HG02571 (cell line): Measurements from ENCODE around the gene FUOM.
A peak's percentile ranks its signal among the peaks of the same experiment; 100 is the strongest.

Experiments used
- ATAC-seq: cut with Tn5 transposase; IDR thresholded peaks from one replicate; pipeline ENCODE4 v1.9.1; 2021; ENCODE audit warnings: mild to moderate bottlenecking, moderate library complexity; ENCODE audit not compliant: unreplicated experiment

Gene FUOM, protein sequence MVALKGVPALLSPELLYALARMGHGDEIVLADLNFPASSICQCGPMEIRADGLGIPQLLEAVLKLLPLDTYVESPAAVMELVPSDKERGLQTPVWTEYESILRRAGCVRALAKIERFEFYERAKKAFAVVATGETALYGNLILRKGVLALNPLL

GRCh38 chr10:133357285-133358161 is at the start of gene FUOM:
TSS of gene FUOM (minus strand) at chr10:133358019. CDS start at chr10:133358007, 12 bp downstream.
- peak; percentile 60 for ATAC-seq

GRCh38 chr10:133405844-133406527 is 48.2 kb upstream of the FUOM start:
- no peak for ATAC-seq

GRCh38 chr10:133405272-133405671 is 47.5 kb upstream of the FUOM start:
- no peak for ATAC-seq

- no peak for ATAC-seq
Measured at GRCh38 chr10:133403784-133404183, 46.0 kb upstream of the FUOM start.

DNA sequence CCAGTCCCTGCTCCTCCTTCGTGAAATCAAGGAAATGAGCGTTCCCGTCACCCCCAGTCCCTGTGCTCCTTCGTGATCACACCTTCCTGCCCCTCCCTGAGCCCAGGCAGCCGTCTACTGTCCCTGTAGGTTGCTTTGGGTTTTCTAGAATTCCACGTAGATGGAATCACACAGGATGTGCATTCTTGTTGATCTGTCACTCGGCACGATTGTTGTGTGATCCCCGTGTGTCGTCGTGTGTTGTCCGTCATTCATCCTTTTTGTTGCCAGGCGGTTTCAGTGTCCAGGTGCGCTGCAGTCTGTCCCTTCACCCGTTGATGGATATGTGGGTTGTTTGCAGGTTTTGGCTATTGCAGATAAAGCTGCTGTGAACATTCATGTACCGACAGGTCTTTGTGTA is 45.5 kb upstream of the FUOM start:
- no peak for ATAC-seq

DNA sequence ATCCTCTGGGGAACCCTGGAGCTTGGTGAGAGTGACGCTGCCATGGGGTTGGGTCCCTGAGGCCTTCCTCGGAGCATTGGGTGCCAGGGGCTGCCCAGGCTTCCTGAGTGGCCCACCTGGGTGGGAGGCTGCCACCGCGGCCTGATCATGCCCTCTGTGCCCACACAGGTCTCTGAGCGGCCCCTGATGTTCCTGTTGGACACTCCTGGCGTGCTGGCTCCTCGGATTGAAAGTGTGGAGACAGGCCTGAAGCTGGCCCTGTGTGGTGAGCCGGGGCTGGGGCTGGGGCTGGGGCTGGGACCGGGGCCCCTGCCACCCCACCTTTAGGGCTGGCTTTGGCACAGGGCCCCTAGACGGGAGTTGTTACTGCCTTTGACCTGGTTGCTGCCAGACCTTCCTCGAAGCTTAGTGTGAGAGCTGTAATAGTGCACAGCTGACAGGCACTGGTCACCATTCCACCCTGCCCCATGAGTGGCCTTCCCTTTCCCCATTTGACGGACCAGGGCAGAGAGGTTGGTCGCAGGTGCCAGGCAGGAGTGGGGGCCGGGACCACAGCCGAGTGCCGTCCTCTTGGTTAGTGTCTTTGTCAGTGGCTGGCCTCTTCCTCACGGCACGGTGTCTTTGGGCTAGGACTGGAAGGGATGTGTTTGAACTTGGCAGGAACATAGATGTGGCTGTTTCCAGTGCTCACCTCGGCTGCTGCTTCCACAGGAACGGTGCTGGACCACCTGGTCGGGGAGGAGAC is 44.3 kb upstream of the FUOM start:
- ATAC-seq, result no peak

GRCh38 chr10:133401500-133401899 is 43.7 kb upstream of the FUOM start:
- ATAC-seq, result no peak

DNA sequence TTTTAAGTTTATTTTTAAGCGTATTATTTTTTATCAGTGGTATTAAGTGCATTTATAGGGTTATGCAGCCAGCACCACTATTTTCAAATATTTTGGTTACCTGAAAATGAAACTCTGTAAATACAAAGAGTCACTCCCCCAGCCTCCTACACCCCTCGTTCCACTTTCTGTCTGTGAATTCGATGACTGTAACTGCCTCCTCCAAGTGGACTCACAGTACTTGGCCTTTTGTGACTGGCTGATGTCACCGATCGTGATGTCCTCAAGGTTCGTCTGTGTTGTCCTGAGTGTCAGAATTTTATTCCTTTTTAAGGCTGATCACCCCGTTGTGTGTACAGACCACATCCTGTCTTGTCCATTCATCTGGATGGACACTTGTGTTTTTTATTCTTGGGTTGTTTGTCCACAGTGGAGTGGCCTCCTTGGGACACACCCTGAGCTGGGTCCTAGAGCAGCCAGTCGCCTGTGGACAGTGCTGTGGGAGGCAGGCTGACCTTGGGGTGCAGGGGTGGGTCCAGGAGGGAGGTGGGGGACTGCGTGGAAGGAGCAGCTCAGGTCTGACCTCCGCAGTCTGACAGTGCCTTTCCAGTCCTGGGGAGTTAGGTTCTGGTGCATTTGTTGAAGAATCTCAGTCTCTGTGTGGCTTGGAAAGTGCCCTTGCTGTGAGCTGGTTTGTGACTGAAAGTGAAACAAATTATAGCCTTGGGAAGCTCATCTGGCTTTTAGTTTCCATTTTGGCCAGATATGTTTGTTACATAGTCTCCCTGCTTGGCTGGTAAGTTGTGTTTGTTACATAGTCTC is 43.0 kb upstream of the FUOM start:
- ATAC-seq, result peak; percentile 80

- no peak for ATAC-seq
Measured at GRCh38 chr10:133399123-133399601, 41.3 kb upstream of the FUOM start.

GRCh38 chr10:133397938-133398337 is 40.1 kb upstream of the FUOM start:
- ATAC-seq, result no peak

- ATAC-seq, result no peak
Measured at GRCh38 chr10:133396035-133396624, 38.3 kb upstream of the FUOM start.

- ATAC-seq, result no peak
Measured at GRCh38 chr10:133394801-133395221, 37.0 kb upstream of the FUOM start.

DNA sequence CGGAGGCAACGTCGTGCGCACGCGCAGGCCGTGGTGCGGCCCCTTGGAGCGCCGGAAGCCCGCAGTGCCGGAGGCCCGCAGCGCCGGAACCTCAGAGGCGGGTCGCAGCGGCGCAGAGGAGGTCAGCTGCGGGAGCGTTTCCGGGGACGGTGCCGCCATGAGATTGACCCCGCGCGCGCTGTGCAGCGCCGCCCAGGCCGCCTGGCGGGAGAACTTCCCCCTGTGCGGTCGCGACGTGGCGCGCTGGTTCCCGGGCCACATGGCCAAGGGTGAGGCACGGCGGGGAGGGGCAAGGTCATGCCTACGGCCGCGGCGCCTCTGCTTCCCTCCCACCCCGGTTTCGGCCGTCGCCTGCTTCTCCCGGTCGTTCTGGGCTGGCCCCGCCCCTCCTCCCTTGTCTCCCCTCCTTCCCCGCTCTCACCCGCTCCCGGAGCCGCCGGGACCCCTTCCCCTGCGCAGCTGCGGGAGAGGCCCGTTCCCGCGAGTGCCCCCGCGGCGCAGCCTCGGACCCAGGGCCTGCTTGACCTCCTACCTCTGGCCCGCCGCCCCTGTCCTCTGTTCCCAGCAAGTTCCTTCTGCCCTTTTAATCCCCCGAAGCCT is 36.3 kb upstream of the FUOM start, which contains the start of gene MTG1:
MTG1 (plus strand) TSS at position 94 of the 600 bp plus-strand sequence; CDS start at position 158, 64 bp downstream.
- peak; percentile 75 for ATAC-seq

DNA sequence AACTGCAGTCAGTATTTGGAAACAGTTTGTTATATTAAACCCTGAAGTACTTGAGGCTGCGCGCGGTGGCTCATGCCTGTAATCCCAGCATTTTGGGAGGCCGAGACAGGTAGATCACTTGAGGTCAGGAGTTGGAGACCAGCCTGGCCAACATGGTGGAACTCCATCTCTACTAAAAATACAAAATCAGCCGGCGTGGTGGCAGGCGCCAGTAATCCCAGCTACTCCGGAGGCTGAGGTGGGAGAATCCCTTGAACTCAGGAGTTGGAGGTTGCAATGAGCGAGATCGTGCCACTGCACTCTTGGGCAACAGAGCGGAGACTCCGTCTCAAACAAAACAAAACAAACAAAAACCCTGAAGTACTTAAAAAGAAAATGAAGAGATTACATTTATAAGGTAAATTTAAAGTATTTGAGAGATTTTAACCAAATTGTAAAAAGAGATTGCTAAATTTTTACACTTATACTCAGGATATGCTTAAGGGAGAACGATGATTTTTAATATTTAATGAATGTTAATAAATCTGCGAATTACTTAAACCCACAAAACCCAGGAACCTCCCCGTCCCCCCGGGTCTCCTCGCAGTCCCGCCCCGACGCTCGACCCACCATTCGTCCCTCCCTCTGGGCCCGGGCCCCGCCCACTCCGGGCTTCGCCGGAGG is 35.7 kb upstream of the FUOM start:
- ATAC-seq, result no peak

- no peak for ATAC-seq
Measured at GRCh38 chr10:133391761-133392518, 34.1 kb upstream of the FUOM start.

DNA sequence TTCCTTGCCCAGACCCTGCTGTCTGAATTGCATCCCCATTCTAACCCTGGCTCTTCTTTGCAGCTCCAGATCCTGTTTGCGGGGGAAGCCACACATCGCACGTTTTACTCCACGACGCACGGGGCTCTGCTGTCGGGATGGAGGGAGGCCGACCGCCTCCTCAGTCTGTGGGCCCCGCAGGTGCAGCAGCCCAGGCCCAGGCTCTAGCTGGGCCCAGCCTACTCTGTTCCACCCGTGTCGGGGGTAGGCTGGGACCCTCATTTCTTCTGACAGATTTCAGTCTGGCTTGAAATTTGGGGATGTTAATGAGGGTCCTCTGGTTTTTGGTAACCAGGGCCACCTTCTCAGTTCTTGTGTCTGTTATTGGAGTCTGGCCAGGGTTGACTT is 33.4 kb upstream of the FUOM start:
- no peak for ATAC-seq

- ATAC-seq, result no peak
Measured at GRCh38 chr10:133390597-133391248, 32.9 kb upstream of the FUOM start.
